HFFc6 (cell line): ENCODE results near the gene KCNMA1. TPM values are rescaled to one million over a fixed set of nuclear protein-coding genes. Genes with fewer than 3 reads are reported as not detected.

ENCODE experiments used
- DNase-seq: peaks from one replicate; pipeline ENCODE4 v3.0.0-alpha.2; 2018
- H3K27ac Mint-ChIP-seq: 2 replicates; pipeline ENCODE4 v1.8.0; 2020; ENCODE audit warnings: mild to moderate bottlenecking, mixed read lengths
- H3K27me3 Mint-ChIP-seq: 2 replicates; pipeline ENCODE4 v1.8.0; 2021; ENCODE audit warnings: mild to moderate bottlenecking, moderate library complexity, mixed read lengths; ENCODE audit not compliant: insufficient read depth
- H3K36me3 Mint-ChIP-seq: 2 replicates; pipeline ENCODE4 v1.8.0; 2021; ENCODE audit warnings: low read depth, mixed read lengths
- H3K4me1 Mint-ChIP-seq: 2 replicates; pipeline ENCODE4 v1.8.0; 2020; ENCODE audit warnings: low read depth, mixed read lengths
- H3K4me3 Mint-ChIP-seq: 2 replicates; pipeline ENCODE4 v1.8.0; 2020; ENCODE audit warnings: mild to moderate bottlenecking, moderate library complexity, mixed read lengths
- H3K9me3 Mint-ChIP-seq: 2 replicates; pipeline ENCODE4 v1.8.0; 2020; ENCODE audit warnings: mild to moderate bottlenecking, mixed read lengths
- total RNA-seq, 6 experiments: library from RNA; stranded (reverse); fragmentation: NEBNext Ultra II Directional; extraction: Animal tissue kit (Norgen Biotek cat#: 25700); gene quantifications; 2 replicates in 1 of 6; 3 replicates in 5 of 6; pipeline ENCODE4 v1.2.3, GENCODE V29; 2021
- TF ChIP-seq, protein P1 (sequence below): fragments of 200-600 bp; sonication (generic); IDR thresholded peaks from 2 replicates; pipeline ENCODE4 v1.5.0; 2021; ENCODE audit warnings: antibody characterized with exemption, mild to moderate bottlenecking

The KCNMA1 gene
- total RNA-seq, 6 experiments from 2014 or later: 87.1 to 191 (median 93.5) TPM

DNA sequence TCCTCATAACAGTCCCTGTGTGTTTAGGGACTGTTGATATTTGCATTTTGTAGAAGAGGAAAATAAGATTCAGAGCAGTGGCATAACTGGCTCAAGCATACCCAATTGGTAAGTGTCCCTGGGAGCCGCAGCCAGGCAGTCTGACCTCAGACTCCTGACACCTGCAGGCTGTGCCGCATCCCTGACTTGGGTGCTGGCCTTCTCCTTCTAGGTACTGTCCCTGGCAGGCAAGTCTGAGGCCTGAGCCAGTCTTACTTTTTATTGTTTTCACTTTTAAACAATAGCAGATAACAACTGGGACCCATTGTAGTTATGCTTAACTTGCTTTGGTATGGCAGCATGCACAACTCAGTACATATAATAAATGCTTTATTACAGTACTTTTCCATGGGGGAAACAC is 717.0 kb downstream of the KCNMA1 start:
- H3K4me1 Mint-ChIP-seq: peaks cover 26% of the 10 kb centered on the region
- H3K27ac Mint-ChIP-seq: no peak overlapping the region
- H3K9me3 Mint-ChIP-seq: no peaks in the 10 kb centered on the region
- no peak for DNase-seq
- no peaks in the 10 kb centered on the region for H3K36me3 Mint-ChIP-seq
- TF ChIP-seq, protein P1, sequence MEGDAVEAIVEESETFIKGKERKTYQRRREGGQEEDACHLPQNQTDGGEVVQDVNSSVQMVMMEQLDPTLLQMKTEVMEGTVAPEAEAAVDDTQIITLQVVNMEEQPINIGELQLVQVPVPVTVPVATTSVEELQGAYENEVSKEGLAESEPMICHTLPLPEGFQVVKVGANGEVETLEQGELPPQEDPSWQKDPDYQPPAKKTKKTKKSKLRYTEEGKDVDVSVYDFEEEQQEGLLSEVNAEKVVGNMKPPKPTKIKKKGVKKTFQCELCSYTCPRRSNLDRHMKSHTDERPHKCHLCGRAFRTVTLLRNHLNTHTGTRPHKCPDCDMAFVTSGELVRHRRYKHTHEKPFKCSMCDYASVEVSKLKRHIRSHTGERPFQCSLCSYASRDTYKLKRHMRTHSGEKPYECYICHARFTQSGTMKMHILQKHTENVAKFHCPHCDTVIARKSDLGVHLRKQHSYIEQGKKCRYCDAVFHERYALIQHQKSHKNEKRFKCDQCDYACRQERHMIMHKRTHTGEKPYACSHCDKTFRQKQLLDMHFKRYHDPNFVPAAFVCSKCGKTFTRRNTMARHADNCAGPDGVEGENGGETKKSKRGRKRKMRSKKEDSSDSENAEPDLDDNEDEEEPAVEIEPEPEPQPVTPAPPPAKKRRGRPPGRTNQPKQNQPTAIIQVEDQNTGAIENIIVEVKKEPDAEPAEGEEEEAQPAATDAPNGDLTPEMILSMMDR: no peak
- H3K4me3 Mint-ChIP-seq: no peak overlapping the region
- no peaks in the 10 kb centered on the region for H3K27me3 Mint-ChIP-seq

DNA sequence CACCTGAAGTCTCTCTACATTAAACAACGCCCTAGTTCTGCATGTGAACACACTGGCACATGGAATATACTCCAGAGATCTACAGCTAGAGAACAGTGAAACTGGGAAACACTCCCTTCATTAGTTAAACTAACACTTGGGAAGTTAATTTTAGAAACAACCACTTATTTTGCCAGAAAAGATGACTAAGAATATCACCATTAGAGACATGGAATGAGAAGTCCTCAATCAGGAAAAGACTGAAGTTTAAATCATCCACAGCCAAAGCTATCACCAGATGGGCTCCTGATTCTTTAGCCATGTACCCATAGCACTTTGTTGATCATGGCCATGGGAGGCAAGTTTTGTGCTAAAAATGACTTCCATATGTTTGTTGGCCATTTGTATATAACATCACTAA is 719.5 kb downstream of the KCNMA1 start:
- Mint-ChIP-seq H3K27ac (no peak overlapping the region), H3K4me1 (peaks cover 26% of the 10 kb centered on the region), H3K27me3 (no peaks in the 10 kb centered on the region), H3K4me3 (no peak overlapping the region), H3K9me3 (no peaks in the 10 kb centered on the region), H3K36me3 (no peaks in the 10 kb centered on the region; the same call in 1 of the 2 replicates)
- DNase-seq: no peak
- TF ChIP-seq, protein P1: no peak

DNA sequence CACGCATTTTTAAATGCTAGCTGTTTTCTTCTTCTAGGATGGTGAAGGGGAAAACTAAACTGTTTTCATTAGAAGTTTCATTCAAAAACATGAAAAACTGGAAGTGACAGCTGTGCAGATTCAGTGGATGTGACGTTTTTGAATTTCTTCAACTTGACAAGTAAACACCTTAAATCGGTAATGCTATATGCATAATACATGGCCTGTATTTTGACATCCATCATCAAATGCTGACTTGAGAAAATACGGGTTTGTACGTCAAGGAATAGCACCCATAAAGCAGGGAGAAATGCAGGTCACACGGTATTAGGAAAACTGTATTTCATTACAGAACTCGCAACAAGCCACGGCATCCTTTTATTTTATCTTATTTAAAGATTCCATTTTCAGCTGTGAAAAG is 720.5 kb downstream of the KCNMA1 start:
- DNase-seq: no peak
- Mint-ChIP-seq H3K4me3 (no peak overlapping the region), H3K27ac (no peak overlapping the region), H3K4me1 (peaks cover 18% of the 10 kb centered on the region), H3K27me3 (no peaks in the 10 kb centered on the region), H3K36me3 (peaks cover 5% of the 10 kb centered on the region), H3K9me3 (no peaks in the 10 kb centered on the region)
- TF ChIP-seq, protein P1: no peak

DNA sequence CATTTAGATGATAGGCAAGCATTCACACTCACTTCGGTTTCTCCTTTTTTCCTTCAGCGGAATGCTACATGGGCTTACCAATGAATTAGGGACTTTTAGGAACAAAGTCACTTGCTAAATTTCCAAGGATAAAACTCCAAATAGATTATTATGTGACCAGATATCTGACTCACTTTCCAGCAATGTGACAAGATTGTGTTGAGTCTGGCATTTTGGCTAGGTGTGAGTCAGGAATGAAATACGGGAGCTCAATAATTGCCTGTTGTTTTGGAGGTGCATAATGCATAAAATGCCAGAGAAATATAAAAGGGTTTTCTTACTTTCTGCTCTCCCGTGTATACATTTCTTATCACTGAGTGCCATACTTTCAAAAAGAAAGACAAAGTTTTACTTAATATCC is 721.1 kb downstream of the KCNMA1 start:
- DNase-seq: no peak
- H3K27ac Mint-ChIP-seq: no peak overlapping the region
- H3K4me3 Mint-ChIP-seq: no peak overlapping the region
- peaks cover 5% of the 10 kb centered on the region for H3K36me3 Mint-ChIP-seq
- H3K4me1 Mint-ChIP-seq: peaks cover 18% of the 10 kb centered on the region
- no peaks in the 10 kb centered on the region for H3K27me3 Mint-ChIP-seq
- TF ChIP-seq, protein P1: no peak
- no peaks in the 10 kb centered on the region for H3K9me3 Mint-ChIP-seq

DNA sequence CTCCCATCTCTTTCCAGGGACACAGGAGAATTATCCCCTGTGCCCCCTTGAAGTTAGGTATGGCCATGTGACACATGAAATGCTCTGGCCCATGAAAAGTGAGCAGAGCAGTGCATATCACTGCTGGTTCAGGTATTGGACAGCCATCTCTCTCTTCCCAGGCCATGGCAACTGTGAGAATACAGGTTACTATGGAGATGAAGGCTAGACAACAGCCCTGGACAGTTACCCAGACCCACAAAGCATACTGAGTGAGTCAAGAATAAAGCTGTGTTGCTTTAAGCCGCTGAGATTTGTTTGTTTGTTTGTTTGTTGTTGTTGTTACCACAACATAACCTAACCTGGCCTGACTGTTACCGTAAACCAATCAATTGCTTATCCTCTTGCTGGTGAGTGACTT is 722.3 kb downstream of the KCNMA1 start:
- Mint-ChIP-seq H3K27ac (no peak overlapping the region), H3K27me3 (no peaks in the 10 kb centered on the region; the same call in 1 of the 2 replicates), H3K4me3 (no peak overlapping the region), H3K9me3 (no peaks in the 10 kb centered on the region), H3K36me3 (peaks cover 5% of the 10 kb centered on the region), H3K4me1 (peaks cover 18% of the 10 kb centered on the region)
- DNase-seq: no peak
- TF ChIP-seq, protein P1: no peak

DNA sequence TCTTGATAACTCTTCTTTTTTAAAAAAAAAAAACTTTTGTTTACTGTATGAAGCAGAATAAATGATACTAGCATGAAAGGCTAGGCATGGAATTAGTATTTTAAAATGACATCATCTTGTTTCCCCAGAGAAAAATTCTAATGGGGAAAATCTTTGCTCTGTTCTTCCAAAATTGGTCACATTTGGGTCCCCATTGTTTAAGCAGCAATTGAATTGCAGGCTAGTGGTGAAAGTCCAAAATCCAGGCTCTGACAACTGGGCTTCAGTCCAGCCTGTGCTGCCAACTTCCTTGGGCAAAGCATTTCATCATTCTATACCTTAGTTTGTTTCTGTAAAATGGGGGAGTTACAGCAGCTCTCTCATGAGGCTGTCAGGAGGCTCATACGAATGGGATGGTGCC is 726.4 kb downstream of the KCNMA1 start:
- peaks cover 30% of the 10 kb centered on the region for H3K36me3 Mint-ChIP-seq
- TF ChIP-seq, protein P1: no peak
- H3K4me1 Mint-ChIP-seq: peaks cover under 1% of the 10 kb centered on the region; the same call in 1 of the 2 replicates
- no peak for DNase-seq
- no peaks in the 10 kb centered on the region; the same call in 1 of the 2 replicates for H3K27me3 Mint-ChIP-seq
- H3K27ac Mint-ChIP-seq: no peak overlapping the region
- H3K9me3 Mint-ChIP-seq: no peaks in the 10 kb centered on the region
- no peak overlapping the region for H3K4me3 Mint-ChIP-seq
